ENCODE results near the gene IVL.

The IVL gene

DNA sequence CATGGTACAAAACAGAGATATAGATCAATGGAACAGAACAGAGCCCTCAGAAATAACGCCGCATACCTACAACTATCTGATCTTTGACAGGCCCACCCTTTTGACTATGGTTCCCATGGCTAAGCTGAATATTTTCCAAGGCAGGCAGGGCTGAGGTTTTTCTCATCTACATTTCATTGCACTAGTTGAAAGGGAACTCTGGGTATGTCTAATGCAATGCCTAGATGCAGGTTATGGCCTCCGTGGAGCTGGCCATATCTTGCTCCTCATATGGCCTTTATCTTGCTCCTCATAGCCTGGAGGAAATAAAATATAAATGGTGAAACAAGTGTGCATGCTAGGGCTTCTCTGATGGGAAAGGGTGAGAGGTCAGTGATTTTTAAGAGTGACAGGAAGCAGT, 49.2 kb downstream of the IVL start:
- no peak for DNase-seq

DNA sequence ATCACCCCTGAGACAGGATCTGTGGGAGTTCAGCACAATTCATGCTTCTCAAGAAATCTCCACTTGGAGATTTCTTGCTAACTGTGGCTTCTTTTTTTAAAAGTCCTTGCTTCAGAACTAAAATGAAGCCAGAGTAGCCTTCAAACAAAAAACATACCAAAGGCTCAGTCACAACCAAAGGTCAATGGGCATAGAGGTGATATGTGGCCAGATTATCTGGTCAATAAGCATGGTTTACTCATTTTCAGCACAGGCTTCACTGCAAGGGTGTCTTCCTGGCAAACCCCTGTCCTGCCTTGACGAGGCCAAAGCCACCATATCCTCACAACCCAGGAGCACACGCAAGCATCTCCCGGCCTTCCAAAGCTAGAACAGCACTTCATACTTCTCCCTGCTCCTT, 50.9 kb downstream of the IVL start:
- DNase-seq = no peak

DNA sequence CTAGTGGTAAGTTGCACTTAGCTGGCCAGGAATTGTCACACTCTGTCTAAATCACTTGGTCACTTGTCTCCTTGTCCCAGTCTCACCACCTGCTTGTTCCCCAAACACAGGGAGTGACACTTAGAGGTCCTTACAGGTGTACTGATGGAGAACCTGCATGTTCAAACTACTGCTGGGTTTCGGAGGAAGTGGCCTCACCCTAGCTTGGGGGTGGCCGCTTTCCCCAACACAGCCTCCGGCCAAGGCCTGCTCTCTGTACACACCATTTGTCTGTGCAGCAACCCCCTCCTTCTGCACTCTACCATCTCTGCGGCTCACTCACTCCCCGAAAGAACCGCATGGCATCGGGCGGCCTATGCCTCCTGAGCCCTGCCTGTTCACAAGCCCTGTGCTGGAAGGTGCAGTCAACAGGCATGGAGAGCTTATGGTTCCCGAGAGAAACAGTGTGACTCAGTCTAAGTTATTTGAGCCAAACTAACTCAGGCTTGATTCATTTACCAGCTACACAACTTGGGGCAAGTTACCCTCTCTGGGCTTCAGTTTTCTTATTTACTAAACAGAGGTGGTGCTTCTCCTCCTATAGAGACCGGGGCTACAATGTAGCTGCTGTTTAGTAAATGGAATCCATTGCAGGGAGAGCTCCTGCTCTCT, 51.6 kb downstream of the IVL start:
- no peak for DNase-seq

GRCh38 chr1:152960452-152961044, 52.2 kb downstream of the IVL start:
- no peak for DNase-seq

Measured in KG1 (cell line).